T-cell (primary cell): ENCODE results near the gene DMRTC2. TPM values are rescaled to one million over a fixed set of nuclear protein-coding genes. Genes with fewer than 3 reads are reported as not detected.

ENCODE experiments used
- ATAC-seq, 4 experiments: fragments of 200-7000 bp in 3 of 4; fragments of 150-1000 bp in 1 of 4; cut with Tn5 transposase; replicated peaks in 1 of 4; 1 replicate in 3 of 4; 2 replicates in 1 of 4; pipeline ENCODE4 v1.10.0; 2021; ENCODE audit warnings: moderate library complexity in 3 of 4, mild to moderate bottlenecking in 2 of 4, moderate number of reproducible peaks in 1 of 4
- CTCF ChIA-PET, 2 donors: fragments of 300-600 bp; sonication (Branson Sonifier 250); formaldehyde crosslinking; loops; one replicate each; lab custom pipeline; 2022; ENCODE audit warnings: antibody characterized with exemption in 2 of 2; lab: Charles Lee
- POLR2A ChIA-PET, 2 donors: fragments of 300-600 bp; sonication (Branson Sonifier 250); formaldehyde crosslinking; loops; one replicate each; lab custom pipeline; 2022; ENCODE audit warnings: antibody characterized with exemption in 2 of 2; lab: Charles Lee
- DNase-seq, 35 experiments: peaks; one replicate each; pipeline versions ENCODE4 v3.0.0 to v3.0.0-alpha.2; 2013 to 2023
- H3K27ac ChIP-seq: one replicate; pipeline ENCODE4 v1.5.1; 2013; ENCODE audit warnings: low read length
- H3K27me3 ChIP-seq, 2 experiments: replicated peaks in 1 of 2; 1 replicate in 1 of 2; 2 replicates in 1 of 2; pipeline versions ENCODE4 v1.6.1 to v1.7.0; 2013; ENCODE audit warnings: low read length in 1 of 2, mixed read lengths in 1 of 2; ENCODE audit not compliant: control insufficient read depth in 2 of 2, insufficient read depth in 2 of 2; ENCODE audit errors: extremely low read depth in 1 of 2
- H3K36me3 ChIP-seq, 2 donors: 1 replicate in 1 of 2; 2 replicates in 1 of 2; pipeline versions ENCODE4 v1.6.1 to v1.7.0; 2013; ENCODE audit warnings: low read length in 1 of 2; ENCODE audit not compliant: control insufficient read depth in 2 of 2, insufficient read depth in 1 of 2; ENCODE audit errors: extremely low read depth in 1 of 2
- H3K4me1 ChIP-seq, 2 experiments: 1 replicate in 1 of 2; 2 replicates in 1 of 2; pipeline versions ENCODE4 v1.6.1 to v1.7.0; 2013; ENCODE audit warnings: low read length in 2 of 2, mixed read lengths in 1 of 2; ENCODE audit not compliant: insufficient read depth in 2 of 2, control insufficient read depth in 1 of 2; ENCODE audit errors: extremely low read depth in 1 of 2
- H3K4me3 ChIP-seq, 2 donors: 1 replicate in 1 of 2; 2 replicates in 1 of 2; pipeline versions ENCODE4 v1.5.1 to v1.7.0; 2013; ENCODE audit warnings: mild to moderate bottlenecking in 2 of 2, low read length in 1 of 2, moderate library complexity in 1 of 2; ENCODE audit not compliant: control insufficient read depth in 1 of 2; ENCODE audit errors: extremely low read depth in 1 of 2
- H3K9me3 ChIP-seq: 2 replicates; pipeline ENCODE4 v1.7.0; 2013
- H3K27ac Mint-ChIP-seq, 2 donors: one replicate each; pipeline ENCODE4 v1.8.0; 2020 to 2021; ENCODE audit warnings: mild to moderate bottlenecking in 2 of 2, mixed read lengths in 2 of 2
- H3K27me3 Mint-ChIP-seq, 2 donors: one replicate each; pipeline ENCODE4 v1.8.0; 2021 to 2022; ENCODE audit warnings: mixed read lengths in 2 of 2
- H3K36me3 Mint-ChIP-seq: one replicate; pipeline ENCODE4 v1.8.0; 2021; ENCODE audit warnings: mixed read lengths
- H3K4me1 Mint-ChIP-seq, 3 donors: one replicate each; pipeline ENCODE4 v1.8.0; 2020 to 2022; ENCODE audit warnings: mixed read lengths in 3 of 3, mild to moderate bottlenecking in 1 of 3
- H3K4me3 Mint-ChIP-seq, 3 donors: one replicate each; pipeline ENCODE4 v1.8.0; 2020 to 2022; ENCODE audit warnings: mild to moderate bottlenecking in 3 of 3, mixed read lengths in 3 of 3, moderate library complexity in 3 of 3
- H3K9me3 Mint-ChIP-seq, 3 donors: one replicate each; pipeline ENCODE4 v1.8.0; 2020 to 2022; ENCODE audit warnings: mixed read lengths in 3 of 3
- WGBS: methylation state at CpG from one replicate; pipeline ENCODE4 v1.1.5; 2013; ENCODE audit warnings: missing lambda C conversion rate; ENCODE audit not compliant: insufficient coverage; 5-methylcytosine and 5-hydroxymethylcytosine counted together
- total RNA-seq, 35 experiments: library from RNA in 6 of 35; stranded (reverse) in 6 of 35; fragments of 120-200 nt in 1 of 35; gene quantifications; one replicate each; pipeline versions ENCODE4 v1.2.1 to v1.2.4 and lab custom pipeline; 2013 to 2026

The DMRTC2 gene
- total RNA-seq, 5 donors from 2014 or later (not counting 1 experiment from before 2014, with no cell fraction given), result not detected

DNA sequence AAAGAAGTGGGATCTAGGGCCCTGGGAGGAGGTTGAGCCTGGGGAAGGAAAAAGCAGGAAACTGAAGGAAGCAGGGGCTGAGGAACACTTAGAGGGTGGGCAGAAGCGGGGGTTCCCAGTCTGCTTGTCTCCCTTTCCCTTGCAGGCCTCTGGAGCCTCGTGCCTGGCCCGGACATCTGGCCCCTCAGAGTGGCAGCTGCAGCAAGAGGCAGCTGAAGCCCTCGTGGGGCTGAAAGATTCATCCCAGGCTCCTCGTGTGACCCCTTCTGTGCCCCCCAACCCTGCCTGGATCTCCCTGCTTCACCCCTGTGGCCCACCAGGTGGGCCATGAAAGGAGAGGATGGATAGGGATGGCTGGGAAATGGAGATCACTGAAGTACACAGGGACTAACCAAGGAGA is 5.5 kb downstream of the DMRTC2 start:
- DNase-seq (no peak), ATAC-seq (no peak)
- H3K27me3 Mint-ChIP-seq, result peaks cover 2 to 3% of the 10 kb centered on the region in 2 donors
- no peak overlapping the region for H3K4me3 ChIP-seq
- no peaks in the 10 kb centered on the region for H3K36me3 ChIP-seq
- H3K9me3 Mint-ChIP-seq, result no peaks in the 10 kb centered on the region
- H3K9me3 ChIP-seq, result no peaks in the 10 kb centered on the region
- no peak overlapping the region for H3K27ac ChIP-seq
- 70% methylated on average over 4 of the region's 5 CpGs for WGBS
- no peaks in the 10 kb centered on the region for H3K4me1 Mint-ChIP-seq
- H3K36me3 Mint-ChIP-seq, result no peaks in the 10 kb centered on the region
- CTCF ChIA-PET, result no interaction called here
- H3K4me3 Mint-ChIP-seq, result no peak overlapping the region
- POLR2A ChIA-PET, result no interaction called here
- peaks cover 0 to 8% of the 10 kb centered on the region in 2 experiments for H3K27me3 ChIP-seq
- no peaks in the 10 kb centered on the region for H3K4me1 ChIP-seq
- no peak overlapping the region for H3K27ac Mint-ChIP-seq

DNA sequence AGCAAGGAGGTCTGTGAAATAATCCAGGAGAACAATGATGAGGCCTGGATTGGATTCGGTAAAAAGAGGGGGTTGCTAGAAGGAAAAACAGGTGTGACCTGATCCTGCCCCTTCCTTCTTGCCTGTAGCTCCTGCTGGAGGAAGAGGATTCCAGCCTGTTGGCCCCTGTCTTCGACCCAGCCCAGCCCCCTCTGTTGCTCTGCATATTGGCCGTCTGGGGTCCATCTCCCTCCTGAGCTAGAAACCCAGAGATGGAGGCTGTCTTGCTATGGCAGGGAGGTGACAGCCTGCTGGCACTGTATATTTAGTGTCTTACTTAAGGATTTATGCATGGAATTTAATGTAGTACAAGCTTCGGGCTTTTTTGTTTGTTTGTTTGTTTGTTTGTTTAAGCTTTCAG is 6.6 kb downstream of the DMRTC2 start:
- no peak overlapping the region for H3K27ac Mint-ChIP-seq
- CTCF ChIA-PET, result interaction anchor here in 1 of 2 donors (1.0 kb wide), 1 partner anchor 17 kb away, joined by 4 read pairs; no protein-coding TSS in a partner anchor

DNA sequence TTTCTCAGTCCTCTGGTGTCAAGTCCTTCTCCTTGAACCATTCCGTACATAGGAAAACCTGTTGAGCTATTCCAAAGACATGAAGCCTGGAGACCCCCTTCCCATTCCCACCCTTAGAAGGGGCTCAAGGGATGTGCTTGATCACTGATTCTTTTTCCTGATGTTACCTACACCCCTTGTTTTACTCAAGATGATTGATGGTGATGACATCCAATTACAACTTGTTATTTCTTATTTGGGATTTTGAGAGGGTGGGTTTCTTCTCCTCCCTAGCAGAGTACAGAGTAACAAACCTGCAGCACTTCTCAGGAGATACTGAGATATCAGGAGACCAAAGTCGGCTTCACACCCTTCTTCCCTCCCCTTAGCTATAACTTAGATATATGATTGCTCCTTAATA is 8.5 kb downstream of the DMRTC2 start:
- H3K27ac ChIP-seq, result no peak overlapping the region
- no peaks in the 10 kb centered on the region for H3K27me3 ChIP-seq
- ChIA-PET CTCF (interaction anchor here in 1 of 2 donors (1.4 kb wide), 1 partner anchor 17 kb away, joined by 3 read pairs; no protein-coding TSS in a partner anchor), POLR2A (no interaction called here)
- H3K4me3 ChIP-seq, result no peak overlapping the region
- ATAC-seq (no peak), DNase-seq (no peak)
- H3K4me1 Mint-ChIP-seq, result no peaks in the 10 kb centered on the region
- no peaks in the 10 kb centered on the region for H3K36me3 Mint-ChIP-seq
- H3K27me3 Mint-ChIP-seq, result peaks cover 2 to 3% of the 10 kb centered on the region in 2 donors
- H3K4me1 ChIP-seq, result no peaks in the 10 kb centered on the region
- H3K9me3 Mint-ChIP-seq, result no peaks in the 10 kb centered on the region
- no peaks in the 10 kb centered on the region for H3K36me3 ChIP-seq
- no CpG with 5 or more reads among the region's 2 CpGs for WGBS
- no peak overlapping the region for H3K27ac Mint-ChIP-seq
- H3K9me3 ChIP-seq, result no peaks in the 10 kb centered on the region
- H3K4me3 Mint-ChIP-seq, result no peak overlapping the region

More for the DNA sequence above, 6.6 kb downstream of the DMRTC2 start:
- peaks cover 0 to 8% of the 10 kb centered on the region in 2 experiments for H3K27me3 ChIP-seq
- H3K4me1 Mint-ChIP-seq, result no peaks in the 10 kb centered on the region
- H3K36me3 Mint-ChIP-seq, result no peaks in the 10 kb centered on the region
- no peaks in the 10 kb centered on the region for H3K36me3 ChIP-seq
- H3K9me3 Mint-ChIP-seq, result no peaks in the 10 kb centered on the region
- 100% methylated on average over 2 of the region's 4 CpGs for WGBS
- no peaks in the 10 kb centered on the region for H3K4me1 ChIP-seq
- no peak overlapping the region for H3K4me3 Mint-ChIP-seq
- POLR2A ChIA-PET, result no interaction called here
- H3K9me3 ChIP-seq, result no peaks in the 10 kb centered on the region
- ATAC-seq (no peak), DNase-seq (no peak)
- H3K27me3 Mint-ChIP-seq, result peaks cover 2 to 3% of the 10 kb centered on the region in 2 donors
- no peak overlapping the region for H3K27ac ChIP-seq
- H3K4me3 ChIP-seq, result no peak overlapping the region

DNA sequence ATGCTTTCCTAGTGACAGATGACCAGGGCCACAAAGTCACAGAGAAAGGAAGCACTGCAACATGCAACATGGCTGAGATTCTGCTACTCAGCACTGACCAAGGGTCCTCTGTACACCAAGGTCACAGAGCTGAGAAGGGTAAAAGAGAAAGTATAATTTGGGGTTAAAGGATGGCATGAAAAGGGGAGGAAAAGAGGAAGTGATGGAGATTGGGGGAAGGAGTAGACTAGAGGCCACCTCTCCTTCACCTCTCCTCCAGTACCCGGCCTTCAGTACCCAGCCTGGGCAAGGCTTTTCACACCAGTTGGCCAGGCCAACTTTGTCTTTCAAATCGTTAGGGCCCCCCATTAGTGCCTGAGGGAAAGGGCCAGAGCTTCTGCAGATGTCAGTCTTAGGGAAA is 8.9 kb downstream of the DMRTC2 start:
- Histone ChIP-seq H3K27ac (no peak overlapping the region), H3K4me1 (no peaks in the 10 kb centered on the region), H3K4me3 (no peak overlapping the region), H3K36me3 (no peaks in the 10 kb centered on the region), H3K9me3 (no peaks in the 10 kb centered on the region), H3K27me3 (no peaks in the 10 kb centered on the region)
- POLR2A ChIA-PET, result no interaction called here
- DNase-seq, result no peak
- H3K27ac Mint-ChIP-seq, result no peak overlapping the region
- no peaks in the 10 kb centered on the region for H3K9me3 Mint-ChIP-seq
- WGBS, result no CpG with 5 or more reads among the region's 2 CpGs
- CTCF ChIA-PET, result no interaction called here
- H3K4me1 Mint-ChIP-seq, result no peaks in the 10 kb centered on the region
- H3K27me3 Mint-ChIP-seq, result peaks cover 2 to 3% of the 10 kb centered on the region in 2 donors
- ATAC-seq, result no peak
- H3K36me3 Mint-ChIP-seq, result no peaks in the 10 kb centered on the region
- H3K4me3 Mint-ChIP-seq, result no peak overlapping the region

DNA sequence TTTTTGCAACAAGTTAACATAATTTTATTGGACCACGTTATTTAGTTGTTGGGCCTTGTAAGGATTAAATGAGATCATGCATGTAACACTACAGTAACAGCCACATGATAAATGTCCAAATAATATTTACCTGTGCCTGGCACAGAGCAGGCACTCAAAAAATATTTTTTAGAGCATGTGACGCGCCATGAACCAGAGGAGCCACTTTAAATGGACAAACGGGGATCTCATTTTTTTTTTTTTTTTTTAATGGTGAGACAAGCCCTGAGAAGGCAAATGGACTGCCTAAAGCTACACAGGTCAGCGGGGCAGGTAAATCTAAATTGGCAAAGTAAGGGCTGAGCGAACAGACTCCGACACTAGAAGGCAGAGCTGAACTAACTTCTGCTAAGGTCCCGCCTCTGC is 14.4 kb downstream of the DMRTC2 start:
- 4% methylated on average over 7 of the region's 8 CpGs for WGBS

DNA sequence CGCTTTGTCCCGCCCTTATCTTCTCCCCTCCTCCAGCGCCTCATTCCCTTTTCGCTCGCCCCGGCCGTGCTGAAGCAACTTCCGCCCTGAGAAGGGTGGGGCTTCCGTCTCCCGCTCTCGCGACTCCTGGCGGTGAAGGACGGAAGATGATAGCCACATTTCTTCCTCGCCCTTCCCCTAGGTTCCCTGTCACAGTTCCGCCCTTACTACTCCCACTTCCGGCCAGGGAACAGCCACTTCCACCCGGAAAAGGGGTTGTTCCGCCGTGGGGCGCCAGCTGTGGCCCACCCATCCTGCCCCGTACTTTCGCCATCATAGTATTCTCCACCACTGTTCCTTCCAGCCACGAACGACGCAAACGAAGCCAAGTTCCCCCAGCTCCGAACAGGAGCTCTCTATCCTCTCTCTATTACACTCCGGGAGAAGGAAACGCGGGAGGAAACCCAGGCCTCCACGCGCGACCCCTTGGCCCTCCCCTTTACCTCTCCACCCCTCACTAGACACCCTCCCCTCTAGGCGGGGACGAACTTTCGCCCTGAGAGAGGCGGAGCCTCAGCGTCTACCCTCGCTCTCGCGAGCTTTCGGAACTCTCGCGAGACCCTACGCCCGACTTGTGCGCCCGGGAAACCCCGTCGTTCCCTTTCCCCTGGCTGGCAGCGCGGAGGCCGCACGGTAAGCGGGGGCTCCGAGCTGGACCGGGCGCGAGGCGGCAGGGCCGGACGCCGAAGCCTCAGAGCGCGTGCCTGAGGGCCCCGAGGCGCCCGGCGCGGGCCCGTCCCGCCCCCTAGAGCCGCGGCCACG is 15.0 kb downstream of the DMRTC2 start, which contains the start of gene RPS19:
Gene RPS19 (plus strand): TSS at position 638 of the 801 bp plus-strand sequence. CDS start 520 bp downstream, outside the sequence.
- peaks cover 36% of the 10 kb centered on the region for H3K36me3 Mint-ChIP-seq
- ATAC-seq (peak; percentile 86 to 90 (median 88)), DNase-seq (peak; percentile 93 to 99 (median 97))
- H3K27ac ChIP-seq, result peak within 1 kb of the TSS; percentile 88
- H3K4me1 Mint-ChIP-seq, result peaks cover 41 to 48% (median 45%) of the 10 kb centered on the region in 3 donors
- POLR2A ChIA-PET, result interaction anchor here (0.6 to 1.0 kb wide), 6 partner anchors 15 to 1099 kb away, joined by 3 to 5 read pairs (median 3); no protein-coding TSS in a partner anchor
- peak within 1 kb of the TSS; percentile 83 to 96 for H3K4me3 ChIP-seq
- H3K4me1 ChIP-seq, result peaks cover 27 to 48% of the 10 kb centered on the region in 2 experiments
- H3K27ac Mint-ChIP-seq, result peak within 1 kb of the TSS; percentile 96 to 99
- CTCF ChIA-PET, result interaction anchor here in 1 of 2 donors (0.6 to 3.0 kb wide), 13 partner anchors 11 to 421 kb away, joined by 3 to 15 read pairs (median 4); no protein-coding TSS in a partner anchor
- 0% methylated on average over 73 of the region's 76 CpGs for WGBS
- H3K27me3 ChIP-seq, result no peaks in the 10 kb centered on the region
- peaks cover 3 to 40% of the 10 kb centered on the region in 2 donors for H3K36me3 ChIP-seq
- no peaks in the 10 kb centered on the region for H3K27me3 Mint-ChIP-seq
- peak within 1 kb of the TSS; percentile 80 to 95 (median 93) for H3K4me3 Mint-ChIP-seq
- H3K9me3 ChIP-seq, result no peaks in the 10 kb centered on the region
- H3K9me3 Mint-ChIP-seq, result no peaks in the 10 kb centered on the region

More for the DNA sequence above, 14.4 kb downstream of the DMRTC2 start:
- ChIA-PET POLR2A (interaction anchor here (0.6 to 1.0 kb wide), 6 partner anchors 16 to 1099 kb away, joined by 3 to 9 read pairs (median 3); no protein-coding TSS in a partner anchor), CTCF (interaction anchor here (0.6 to 3.0 kb wide), 11 partner anchors 12 to 176 kb away, joined by 3 to 15 read pairs (median 6); no protein-coding TSS in a partner anchor)
- Histone ChIP-seq H3K4me1 (peaks cover 27 to 42% of the 10 kb centered on the region in 2 experiments), H3K4me3 (peak overlapping the region; percentile 83 to 96), H3K9me3 (no peaks in the 10 kb centered on the region), H3K27ac (peak overlapping the region; percentile 88), H3K36me3 (peaks cover 0 to 34% of the 10 kb centered on the region in 2 donors), H3K27me3 (no peaks in the 10 kb centered on the region)
- Mint-ChIP-seq H3K27ac (peak overlapping the region; percentile 96 to 99), H3K4me3 (peak overlapping the region; percentile 80 to 95 (median 93)), H3K4me1 (peaks cover 37 to 41% (median 39%) of the 10 kb centered on the region in 3 donors), H3K27me3 (no peaks in the 10 kb centered on the region), H3K36me3 (peaks cover 30% of the 10 kb centered on the region), H3K9me3 (no peaks in the 10 kb centered on the region)
- ATAC-seq (no peak), DNase-seq (no peak)
